GM19193 (cell line): Measurements from ENCODE around the gene GPC2.

ENCODE experiments used
- POLR2A ChIP-seq: IDR thresholded peaks from 4 replicates; pipeline ENCODE4 v1.6.1; 2011; ENCODE audit not compliant: insufficient read depth, insufficient read length; ENCODE audit errors: extremely low read depth

The GPC2 gene

DNA sequence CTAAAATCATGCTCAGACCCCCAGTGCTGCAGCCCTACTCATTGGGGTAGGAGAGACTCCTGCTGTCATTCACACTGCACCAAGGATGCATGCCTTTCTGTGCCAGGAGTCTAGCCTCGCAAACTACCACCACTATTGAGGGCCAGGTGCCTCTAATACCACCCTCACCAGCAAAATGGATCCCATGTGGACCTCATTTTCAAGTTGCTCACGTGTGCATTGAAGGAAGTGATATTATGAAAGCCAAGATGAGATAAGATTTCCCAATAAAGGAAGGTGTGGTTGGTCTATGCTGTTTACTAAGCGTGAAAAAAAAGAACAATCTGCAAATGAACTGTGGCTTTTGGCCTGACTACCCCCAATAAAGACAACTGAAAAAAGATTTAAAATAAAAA lies 35.6 kb downstream of the GPC2 start:
- TF ChIP-seq POLR2A: no peak

DNA sequence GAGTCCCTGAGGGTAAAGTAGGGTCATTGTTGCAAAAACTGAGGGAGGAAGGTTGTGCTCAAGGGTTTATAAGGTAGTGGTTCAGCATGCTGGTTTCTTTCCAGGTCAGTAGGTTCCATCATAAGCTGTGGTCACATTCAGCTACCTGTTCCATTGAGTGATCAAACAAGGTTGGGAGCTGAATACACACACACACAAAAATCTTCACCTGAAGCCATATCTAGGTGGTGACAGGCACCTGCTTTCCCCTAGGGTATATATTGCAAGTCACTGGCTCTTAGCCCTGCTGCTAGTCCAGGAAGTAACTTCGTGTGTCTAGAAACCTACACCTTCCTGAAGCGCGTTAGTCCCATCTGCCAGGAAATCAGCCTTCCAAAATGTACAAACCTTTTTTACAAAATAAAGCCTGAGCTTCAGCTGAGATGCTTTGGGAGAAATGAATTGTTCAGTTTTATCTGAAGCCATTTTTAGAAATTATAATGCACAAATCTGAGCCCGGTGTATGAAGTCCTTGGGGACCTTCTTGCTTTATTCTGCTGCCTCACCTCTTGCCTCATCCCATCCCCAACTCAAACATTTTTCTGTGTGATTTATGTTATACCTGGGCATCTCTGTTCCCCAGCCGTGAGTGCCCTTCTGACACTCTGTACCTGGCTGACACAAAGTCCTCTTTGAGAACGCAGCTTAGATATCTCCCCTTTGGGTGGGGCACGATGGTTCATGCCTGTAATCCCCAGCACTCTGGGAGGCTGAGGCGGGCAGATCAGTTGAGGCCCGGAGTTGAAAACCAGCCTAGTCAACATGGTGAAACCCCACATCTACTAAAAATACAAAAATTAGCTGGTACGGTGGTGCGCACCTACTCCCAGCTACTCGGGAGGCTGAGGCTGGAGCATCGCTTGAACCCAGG lies 39.1 kb downstream of the GPC2 start:
- TF ChIP-seq POLR2A: no peak

DNA sequence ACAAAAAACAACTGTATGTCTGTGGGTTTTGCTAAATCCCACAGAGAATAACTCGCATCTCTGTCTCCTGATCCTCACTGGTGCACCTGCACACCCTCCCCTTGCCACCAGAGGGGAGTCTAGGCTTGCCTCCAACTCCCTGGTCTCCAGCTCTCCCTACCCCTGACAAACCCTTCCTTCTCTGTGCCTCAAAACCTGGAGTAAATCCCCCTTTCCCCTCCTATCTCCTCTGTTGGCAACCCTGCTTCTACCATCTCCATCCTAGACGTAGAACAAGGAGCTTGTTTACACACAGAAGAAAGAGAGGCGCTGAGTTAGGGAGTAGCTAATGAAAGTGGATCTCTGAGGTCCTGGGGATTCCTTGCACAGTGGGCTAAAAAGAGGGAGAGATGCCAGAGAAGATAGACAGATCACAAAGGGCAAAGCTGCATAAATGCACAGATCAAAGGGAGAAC lies 44.5 kb downstream of the GPC2 start:
- TF ChIP-seq POLR2A: no peak

DNA sequence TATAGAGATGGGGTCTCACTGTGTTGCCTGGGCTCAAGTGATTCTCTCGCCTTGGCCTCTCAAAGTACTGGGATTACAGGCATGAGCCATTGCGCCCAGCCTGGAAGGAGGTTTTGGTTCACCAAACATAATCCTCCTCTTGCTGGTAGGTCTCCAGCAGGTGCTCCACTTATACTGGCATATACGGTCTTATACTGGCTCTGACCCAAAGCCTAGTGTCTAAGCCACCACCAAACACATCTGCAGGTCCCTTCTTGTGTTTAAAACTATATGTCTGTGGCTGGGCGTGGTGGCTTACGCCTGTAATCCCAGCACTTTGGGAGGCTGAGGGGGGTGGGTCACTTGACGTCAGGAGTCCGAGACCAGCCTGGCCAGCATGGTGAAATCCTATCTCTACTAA lies 45.1 kb downstream of the GPC2 start:
- no peak for TF ChIP-seq POLR2A

DNA sequence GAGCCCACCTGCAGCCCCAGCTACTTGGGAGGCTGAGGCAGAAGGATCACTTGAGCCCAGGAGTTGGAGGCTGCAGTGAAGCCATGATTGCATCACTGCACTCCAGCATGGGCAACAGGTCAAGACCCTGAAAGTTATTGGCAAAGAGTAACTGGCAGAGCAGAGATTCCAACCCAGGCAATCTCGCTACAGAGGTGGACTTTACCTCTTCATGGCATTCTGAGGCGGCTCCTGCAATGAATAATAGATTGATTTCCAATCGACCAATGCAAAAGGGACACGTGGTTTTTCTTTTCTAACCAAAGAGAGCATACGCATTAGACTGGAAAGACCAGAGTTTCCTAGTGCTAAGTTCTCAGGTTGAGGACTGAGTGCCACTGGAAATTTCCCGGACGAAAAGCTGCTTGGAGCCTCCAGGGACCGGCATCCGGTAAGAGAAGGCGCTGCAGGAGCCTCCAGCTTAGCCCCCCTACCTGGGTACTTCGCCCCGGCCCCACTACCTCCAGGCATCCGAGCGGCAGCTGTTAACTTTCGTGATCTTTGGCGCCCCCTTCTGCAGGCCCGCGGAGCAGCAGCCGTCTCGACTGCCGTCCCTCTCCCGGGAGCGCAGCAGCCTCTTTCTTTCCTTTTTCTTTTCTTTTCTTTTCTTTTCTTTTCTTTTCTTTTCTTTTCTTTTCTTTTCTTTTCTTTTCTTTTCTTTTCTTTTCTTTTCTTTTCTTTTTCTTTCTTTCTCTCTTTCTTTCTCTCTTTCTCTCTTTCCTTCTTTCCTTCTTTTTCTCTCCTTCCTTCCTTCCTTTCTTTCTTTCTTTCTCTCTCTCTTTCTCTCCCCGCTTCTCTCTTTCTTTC lies 46.4 kb downstream of the GPC2 start:
- no peak for TF ChIP-seq POLR2A

DNA sequence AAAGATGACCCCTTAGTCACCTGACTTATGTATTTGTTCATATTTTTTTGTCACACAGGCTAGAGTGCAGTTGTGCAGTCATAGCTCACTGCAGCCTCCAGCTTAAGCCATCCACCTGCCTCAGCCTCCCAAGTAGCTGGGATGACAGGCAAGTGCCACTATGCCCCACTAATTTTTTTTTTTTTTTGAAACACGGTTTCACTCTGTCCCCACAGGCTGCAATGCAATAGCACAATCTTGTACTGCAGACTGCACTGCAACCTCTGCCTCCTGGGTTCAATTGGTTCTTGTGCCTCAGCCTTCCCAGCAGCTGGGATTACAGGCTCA lies 48.6 kb downstream of the GPC2 start:
- no peak for TF ChIP-seq POLR2A

DNA sequence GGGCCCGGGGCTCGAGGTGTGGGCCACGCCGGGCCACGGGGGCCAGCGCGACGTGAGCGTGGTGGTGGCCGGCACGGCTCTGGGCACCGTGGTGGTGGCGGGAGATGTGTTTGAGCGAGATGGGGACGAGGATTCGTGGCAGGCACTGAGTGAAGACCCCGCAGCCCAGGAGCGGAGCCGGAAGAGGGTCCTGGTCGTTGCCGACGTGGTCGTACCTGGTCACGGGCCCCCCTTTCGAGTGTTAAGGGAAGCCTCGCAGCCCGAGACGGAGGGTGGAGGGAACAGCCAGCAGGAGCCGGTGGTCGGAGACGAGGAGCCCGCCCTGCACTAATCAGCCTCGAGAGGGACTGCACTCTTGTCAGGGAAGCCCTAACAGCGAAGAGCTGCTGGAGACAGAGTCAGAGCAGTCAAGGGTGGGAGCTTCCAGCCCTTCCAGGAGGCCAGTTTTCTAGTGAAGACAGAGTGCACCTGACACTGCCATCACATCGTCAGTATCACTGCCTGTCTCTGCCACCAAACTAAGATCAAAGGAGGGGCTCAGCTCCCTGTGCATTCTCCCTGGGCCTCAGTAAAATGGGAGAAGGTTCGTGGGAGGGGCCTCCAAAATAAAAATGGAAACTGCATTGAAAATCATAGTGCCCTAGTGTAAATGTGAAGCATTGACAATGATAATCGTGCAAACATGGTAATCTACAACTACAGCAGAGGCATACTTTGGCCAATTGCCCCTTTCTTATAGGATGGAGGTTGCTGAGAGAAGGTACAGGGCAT lies 49.1 kb downstream of the GPC2 start:
- TF ChIP-seq POLR2A: no peak

DNA sequence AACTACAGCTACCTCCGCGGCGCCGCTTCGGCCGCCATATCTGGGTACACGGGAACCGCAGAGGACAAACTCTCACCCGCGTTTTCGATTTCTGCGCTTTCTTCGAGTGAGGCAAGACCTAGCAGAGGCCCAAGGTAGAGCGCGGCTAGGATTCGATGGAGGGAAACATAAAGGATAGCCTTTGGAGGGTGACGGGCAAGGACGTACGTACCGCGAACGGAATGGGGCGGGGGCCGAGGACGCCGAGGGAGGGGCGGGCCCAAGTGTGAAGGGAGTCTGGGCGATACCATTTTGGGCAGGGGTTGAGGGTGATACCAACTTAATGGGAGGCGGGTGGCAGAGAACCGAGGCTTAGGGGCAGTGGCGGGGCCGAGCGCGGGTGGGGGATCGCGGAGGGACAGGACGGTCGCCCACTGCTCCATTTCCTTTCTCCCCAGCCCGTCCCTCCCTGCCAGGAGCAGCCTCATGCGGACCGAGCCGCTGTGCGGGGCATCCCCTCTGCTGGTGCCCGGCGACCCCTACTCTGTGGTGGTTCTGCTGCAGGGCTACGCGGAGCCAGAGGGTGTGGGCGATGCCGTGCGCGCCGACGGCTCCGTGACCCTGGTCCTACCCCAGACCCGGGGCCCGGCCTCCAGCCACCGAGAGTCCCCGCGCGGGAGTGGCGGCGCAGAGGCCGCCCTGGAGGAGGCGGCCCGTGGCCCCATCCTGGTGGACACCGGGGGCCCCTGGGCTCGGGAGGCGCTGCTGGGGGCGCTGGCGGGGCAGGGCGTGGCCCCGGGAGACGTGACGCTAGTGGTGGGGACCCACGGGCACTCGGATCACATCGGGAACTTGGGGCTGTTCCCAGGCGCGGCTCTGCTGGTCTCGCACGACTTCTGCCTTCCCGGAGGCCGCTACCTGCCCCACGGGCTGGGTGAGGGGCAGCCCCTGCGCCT lies 50.0 kb downstream of the GPC2 start, which contains the start of gene MBLAC1:
Gene MBLAC1, plus strand, starts transcription at position 37 of the 935 bp plus-strand sequence. Its CDS starts 429 bp downstream, at position 466.
- peak; percentile 87 for TF ChIP-seq POLR2A

DNA sequence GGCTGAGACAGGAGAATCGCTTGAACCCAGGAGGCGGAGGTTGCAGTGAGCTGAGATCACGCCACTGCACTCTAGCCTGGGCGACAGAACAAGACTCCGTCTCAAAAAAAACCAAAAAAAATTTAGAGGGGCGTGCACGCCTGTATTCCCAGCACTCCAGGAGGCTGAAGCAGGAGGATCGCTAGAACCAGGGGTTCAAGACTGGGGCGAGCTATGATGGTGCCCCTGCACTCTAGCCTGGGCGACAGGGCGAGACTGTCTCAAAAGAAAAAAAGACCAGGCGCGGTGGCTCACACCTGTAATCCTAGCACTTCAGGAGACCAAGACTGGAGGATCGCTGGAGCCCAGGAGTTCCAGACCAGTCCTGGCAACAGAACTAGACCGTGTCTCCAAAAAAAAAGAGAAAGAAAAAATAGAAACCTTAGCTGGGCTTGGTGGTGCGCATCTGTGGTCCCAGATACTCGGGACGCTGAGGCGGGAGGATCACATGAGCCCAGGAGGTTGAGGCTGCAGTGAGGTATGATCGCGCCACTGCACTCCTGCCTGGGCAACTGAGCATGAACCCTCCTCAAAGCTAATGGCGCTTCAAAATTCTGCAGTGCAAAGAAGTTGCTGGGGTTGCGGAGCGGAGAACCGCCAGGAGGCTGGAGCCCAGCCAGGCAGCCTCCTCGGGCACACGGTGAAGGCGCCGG lies 50.8 kb downstream of the GPC2 start:
- no peak for TF ChIP-seq POLR2A

DNA sequence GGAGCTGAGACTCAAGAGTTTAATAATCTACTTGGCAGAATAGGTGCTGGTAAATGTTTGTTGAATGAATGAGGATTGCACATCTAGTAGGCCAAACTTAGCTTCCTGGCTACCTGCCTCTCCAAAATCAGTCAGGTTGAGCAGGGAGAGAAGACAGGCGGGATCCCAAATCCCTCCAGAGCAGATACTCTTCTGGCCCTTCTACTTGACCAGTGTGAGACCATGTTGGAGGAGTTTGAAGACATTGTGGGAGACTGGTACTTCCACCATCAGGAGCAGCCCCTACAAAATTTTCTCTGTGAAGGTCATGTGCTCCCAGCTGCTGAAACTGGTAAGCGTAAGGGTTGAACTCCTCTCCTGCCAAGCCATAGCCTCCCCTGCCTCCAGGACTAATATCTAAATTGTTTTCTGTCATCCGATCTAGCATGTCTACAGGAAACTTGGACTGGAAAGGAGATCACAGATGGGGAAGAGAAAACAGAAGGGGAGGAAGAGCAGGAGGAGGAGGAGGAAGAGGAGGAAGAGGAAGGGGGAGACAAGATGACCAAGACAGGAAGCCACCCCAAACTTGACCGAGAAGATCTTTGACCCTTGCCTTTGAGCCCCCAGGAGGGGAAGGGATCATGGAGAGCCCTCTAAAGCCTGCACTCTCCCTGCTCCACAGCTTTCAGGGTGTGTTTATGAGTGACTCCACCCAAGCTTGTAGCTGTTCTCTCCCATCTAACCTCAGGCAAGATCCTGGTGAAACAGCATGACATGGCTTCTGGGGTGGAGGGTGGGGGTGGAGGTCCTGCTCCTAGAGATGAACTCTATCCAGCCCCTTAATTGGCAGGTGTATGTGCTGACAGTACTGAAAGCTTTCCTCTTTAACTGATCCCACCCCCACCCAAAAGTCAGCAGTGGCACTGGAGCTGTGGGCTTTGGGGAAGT lies 52.6 kb downstream of the GPC2 start:
- no peak for TF ChIP-seq POLR2A

DNA sequence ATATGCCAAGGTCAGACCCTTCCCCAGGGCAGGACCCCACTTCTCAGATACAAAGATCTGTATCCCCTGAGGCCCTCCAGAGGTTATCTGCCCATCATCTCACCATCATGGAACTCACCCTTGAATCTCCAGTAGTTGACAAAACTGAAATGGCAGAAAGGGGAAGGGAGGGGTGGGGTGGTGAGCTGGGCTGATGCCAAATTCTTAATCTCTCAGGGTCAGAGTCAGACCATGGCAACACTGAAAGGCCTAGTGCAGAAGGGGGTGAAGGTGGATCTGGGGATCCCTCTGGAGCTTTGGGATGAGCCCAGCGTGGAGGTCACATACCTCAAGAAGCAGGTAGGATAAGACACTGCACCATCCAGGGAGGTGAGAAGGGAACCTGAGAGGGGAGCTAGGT lies 54.6 kb downstream of the GPC2 start:
- TF ChIP-seq POLR2A: no peak

DNA sequence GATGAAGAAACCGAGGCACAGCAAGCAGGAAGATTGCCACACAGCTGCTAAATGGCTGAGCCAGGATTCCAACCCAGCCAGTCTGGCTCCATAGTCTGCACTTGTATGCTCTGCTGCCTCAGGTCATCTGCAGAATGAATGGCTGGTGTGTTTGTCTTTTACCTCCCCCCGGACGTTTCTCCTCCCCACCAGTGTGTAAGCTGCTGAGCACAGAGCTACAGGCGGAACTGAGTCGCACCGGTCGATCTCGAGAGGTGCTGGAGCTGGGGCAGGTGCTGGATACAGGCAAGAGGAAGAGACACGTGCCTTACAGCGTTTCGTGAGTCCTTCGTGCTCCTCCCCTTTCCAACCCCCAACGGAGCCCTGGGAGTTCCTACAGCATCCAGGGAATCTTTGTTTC lies 55.1 kb downstream of the GPC2 start:
- no peak for TF ChIP-seq POLR2A
